ENCODE measurements around the gene CCDC152.
A peak's percentile ranks its signal among the peaks of the same experiment; 100 is the strongest.

GRCh38 chr5:42806004-42806700 is 49.5 kb downstream of the CCDC152 start:
- TF ChIP-seq POLR2A (IDR thresholded peaks at IDR 0.05) (peak; percentile 30), POLR2AphosphoS5 (IDR thresholded peaks at IDR 0.05) (peak in 1 of 3 donors; percentile 69), EP300 (IDR thresholded peaks at IDR 0.05; ENCODE audit: low read depth) (no peak)
- TF ChIP-seq, protein P1, sequence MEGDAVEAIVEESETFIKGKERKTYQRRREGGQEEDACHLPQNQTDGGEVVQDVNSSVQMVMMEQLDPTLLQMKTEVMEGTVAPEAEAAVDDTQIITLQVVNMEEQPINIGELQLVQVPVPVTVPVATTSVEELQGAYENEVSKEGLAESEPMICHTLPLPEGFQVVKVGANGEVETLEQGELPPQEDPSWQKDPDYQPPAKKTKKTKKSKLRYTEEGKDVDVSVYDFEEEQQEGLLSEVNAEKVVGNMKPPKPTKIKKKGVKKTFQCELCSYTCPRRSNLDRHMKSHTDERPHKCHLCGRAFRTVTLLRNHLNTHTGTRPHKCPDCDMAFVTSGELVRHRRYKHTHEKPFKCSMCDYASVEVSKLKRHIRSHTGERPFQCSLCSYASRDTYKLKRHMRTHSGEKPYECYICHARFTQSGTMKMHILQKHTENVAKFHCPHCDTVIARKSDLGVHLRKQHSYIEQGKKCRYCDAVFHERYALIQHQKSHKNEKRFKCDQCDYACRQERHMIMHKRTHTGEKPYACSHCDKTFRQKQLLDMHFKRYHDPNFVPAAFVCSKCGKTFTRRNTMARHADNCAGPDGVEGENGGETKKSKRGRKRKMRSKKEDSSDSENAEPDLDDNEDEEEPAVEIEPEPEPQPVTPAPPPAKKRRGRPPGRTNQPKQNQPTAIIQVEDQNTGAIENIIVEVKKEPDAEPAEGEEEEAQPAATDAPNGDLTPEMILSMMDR (IDR thresholded peaks at IDR 0.05), result no peak

All from transverse colon (tissue), 4 donors.